Measurements from ENCODE around the gene METAP2.

DNA sequence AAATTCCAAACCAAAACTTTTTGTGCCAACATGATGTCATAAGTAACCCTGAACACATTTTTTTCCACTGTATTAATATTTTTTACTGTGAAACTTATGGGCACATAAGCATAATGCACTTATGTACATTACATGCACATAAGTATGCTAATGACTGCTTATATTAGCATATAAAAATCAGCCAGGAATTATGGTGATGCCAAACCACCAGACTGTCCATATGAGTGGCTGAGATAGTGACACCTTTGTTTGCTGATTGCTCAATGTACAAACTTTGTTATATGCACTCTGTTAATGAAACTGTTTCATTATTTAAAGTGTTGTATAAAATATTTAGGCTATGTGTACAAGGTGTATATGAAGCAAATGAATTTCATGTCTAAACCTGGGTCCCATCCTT is 45.0 kb downstream of the METAP2 start:
- no peak for TF ChIP-seq ZNF354C (tag by site-specific recombination; IDR thresholded peaks at IDR 0.05; ENCODE audit: borderline replicate concordance, low read depth)
- TF ChIP-seq ZFP41 (tag by site-specific recombination; IDR thresholded peaks at IDR 0.05; ENCODE audit: borderline replicate concordance): no peak
- TF ChIP-seq, protein P1, sequence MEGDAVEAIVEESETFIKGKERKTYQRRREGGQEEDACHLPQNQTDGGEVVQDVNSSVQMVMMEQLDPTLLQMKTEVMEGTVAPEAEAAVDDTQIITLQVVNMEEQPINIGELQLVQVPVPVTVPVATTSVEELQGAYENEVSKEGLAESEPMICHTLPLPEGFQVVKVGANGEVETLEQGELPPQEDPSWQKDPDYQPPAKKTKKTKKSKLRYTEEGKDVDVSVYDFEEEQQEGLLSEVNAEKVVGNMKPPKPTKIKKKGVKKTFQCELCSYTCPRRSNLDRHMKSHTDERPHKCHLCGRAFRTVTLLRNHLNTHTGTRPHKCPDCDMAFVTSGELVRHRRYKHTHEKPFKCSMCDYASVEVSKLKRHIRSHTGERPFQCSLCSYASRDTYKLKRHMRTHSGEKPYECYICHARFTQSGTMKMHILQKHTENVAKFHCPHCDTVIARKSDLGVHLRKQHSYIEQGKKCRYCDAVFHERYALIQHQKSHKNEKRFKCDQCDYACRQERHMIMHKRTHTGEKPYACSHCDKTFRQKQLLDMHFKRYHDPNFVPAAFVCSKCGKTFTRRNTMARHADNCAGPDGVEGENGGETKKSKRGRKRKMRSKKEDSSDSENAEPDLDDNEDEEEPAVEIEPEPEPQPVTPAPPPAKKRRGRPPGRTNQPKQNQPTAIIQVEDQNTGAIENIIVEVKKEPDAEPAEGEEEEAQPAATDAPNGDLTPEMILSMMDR (tag by site-specific recombination; IDR thresholded peaks at IDR 0.05): no peak
- no peak for TF ChIP-seq ZNF558 (tag by site-specific recombination; IDR thresholded peaks at IDR 0.05)
- no peak for TF ChIP-seq ZNF18 (tag by site-specific recombination; IDR thresholded peaks at IDR 0.05)
- no peak for TF ChIP-seq ZNF837 (tag by site-specific recombination; IDR thresholded peaks at IDR 0.05)
- TF ChIP-seq ZNF274 (IDR thresholded peaks at IDR 0.05; ENCODE audit: low read length): no peak
- TF ChIP-seq ZNF274 (tag by site-specific recombination; IDR thresholded peaks at IDR 0.05; ENCODE audit: borderline replicate concordance): no peak
- no peak for TF ChIP-seq ZNF155 (tag by site-specific recombination; IDR thresholded peaks at IDR 0.05)

Data from HEK293 (cell line).